HCT116 (cell line): ENCODE data around the gene SSNA1. TPM values are rescaled to one million over a fixed set of nuclear protein-coding genes. Genes with fewer than 3 reads are reported as not detected.
A peak's percentile ranks its signal among the peaks of the same experiment; 100 is the strongest.

Experiments
- ATAC-seq: fragments of 200-7000 bp; cut with Tn5 transposase; 2 replicates; pipeline ENCODE4 v1.9.1; 2020; ENCODE audit warnings: mild to moderate bottlenecking, moderate library complexity
- BruUV-seq: library from RNA; stranded (reverse); fragments of 400-500 nt; replicated peaks from 2 replicates; lab custom pipeline; 2021; lab: Mats Ljungman, UMichigan
- CTCF ChIA-PET: fragments of 300-600 bp; sonication (Branson Sonifier 250); formaldehyde crosslinking; loops from one replicate; lab custom pipeline; 2021; ENCODE audit warnings: antibody characterized with exemption; lab: Charles Lee
- POLR2A ChIA-PET: fragments of 300-600, 350-600 bp; sonication (Branson Sonifier 250); formaldehyde crosslinking; loops from one replicate; lab custom pipeline; 2021; ENCODE audit warnings: antibody characterized with exemption; lab: Charles Lee
- RAD21 ChIA-PET, 2 experiments: fragments of 300-600 bp; sonication (Branson Sonifier 250); formaldehyde crosslinking; loops; one replicate each; lab custom pipeline; 2023; ENCODE audit warnings: low total read pairs in 2 of 2; ENCODE audit not compliant: uncharacterized antibody in 2 of 2, unreplicated experiment in 2 of 2, low non-redundant PET in 1 of 2; lab: Charles Lee
- DNase-seq: peaks from one replicate; pipeline ENCODE4 v3.0.0-alpha.2; 2010; ENCODE audit warnings: low read depth, low spot score
- H2AFZ ChIP-seq: fragments of 200-600 bp; shearing (Covaris generic), sonication (generic); 2 replicates; pipeline ENCODE4 v1.6.1; 2017; ENCODE audit warnings: low read depth, mixed run types, mixed read lengths, antibody characterized with exemption, low read length; ENCODE audit not compliant: poor library complexity, severe bottlenecking
- H3K27ac ChIP-seq: 2 replicates; pipeline ENCODE4 v1.5.1; 2012; ENCODE audit warnings: low read depth, low read length
- H3K27me3 ChIP-seq: fragments of 200-600 bp; sonication (generic); 2 replicates; pipeline ENCODE4 v1.6.1; 2016; ENCODE audit warnings: mixed run types, low read length, mixed read lengths; ENCODE audit not compliant: insufficient read depth
- H3K36me3 ChIP-seq, 2 experiments: fragments of 200-500 bp in 1 of 2; fragments of 200-600 bp in 1 of 2; sonication (Bioruptor generic) in 1 of 2; sonication (generic) in 1 of 2; 2 replicates each; pipeline versions ENCODE4 v1.5.1 to v1.6.1; 2014 to 2016; ENCODE audit warnings: low read length in 2 of 2, inconsistent platforms in 1 of 2, mixed read lengths in 1 of 2, mixed run types in 1 of 2; ENCODE audit not compliant: insufficient read depth in 2 of 2, control insufficient read depth in 1 of 2
- H3K4me1 ChIP-seq, 2 experiments: fragments of 200-600 bp in 1 of 2; sonication (generic) in 1 of 2; 2 replicates each; pipeline versions ENCODE4 v1.5.1 to v1.6.1; 2012 to 2017; ENCODE audit warnings: low read length in 2 of 2, inconsistent platforms in 1 of 2, mild to moderate bottlenecking in 1 of 2, mixed read lengths in 1 of 2, mixed run types in 1 of 2, moderate library complexity in 1 of 2; ENCODE audit not compliant: insufficient read depth in 2 of 2, control insufficient read depth in 1 of 2
- H3K4me2 ChIP-seq: fragments of 200-600 bp; sonication (generic); 2 replicates; pipeline ENCODE4 v1.6.1; 2017; ENCODE audit warnings: mixed run types, low read length, mixed read lengths
- H3K4me3 ChIP-seq, 2 experiments: fragments of 200-600 bp in 1 of 2; sonication (generic) in 1 of 2; replicated peaks in 1 of 2; 2 replicates each; pipeline ENCODE4 v1.5.1; 2011 to 2016; ENCODE audit warnings: low read length in 2 of 2, control low read depth in 1 of 2, low read depth in 1 of 2, mild to moderate bottlenecking in 1 of 2, mixed read lengths in 1 of 2, mixed run types in 1 of 2
- H3K79me2 ChIP-seq: fragments of 200-600 bp; sonication (generic); 2 replicates; pipeline ENCODE4 v1.6.1; 2017; ENCODE audit warnings: mild to moderate bottlenecking, mixed run types, low read length, moderate library complexity, mixed read lengths; ENCODE audit not compliant: insufficient read depth
- H3K9ac ChIP-seq: fragments of 200-600 bp; sonication (generic); 2 replicates; pipeline ENCODE4 v1.6.1; 2016; ENCODE audit warnings: low read length, mixed read lengths
- H3K9me2 ChIP-seq: fragments of 200-600 bp; sonication (generic), shearing (Covaris generic); 2 replicates; pipeline ENCODE4 v1.6.1; 2017; ENCODE audit warnings: mixed run types, mild to moderate bottlenecking, moderate library complexity; ENCODE audit not compliant: insufficient read depth
- H3K9me3 ChIP-seq, 2 experiments: fragments of 200-500 bp in 1 of 2; fragments of 200-600 bp in 1 of 2; sonication (Bioruptor generic) in 1 of 2; sonication (generic) in 1 of 2; 2 replicates each; pipeline ENCODE4 v1.6.1; 2014 to 2017; ENCODE audit warnings: low read length in 2 of 2, mixed read lengths in 2 of 2, inconsistent platforms in 1 of 2, low read depth in 1 of 2, mild to moderate bottlenecking in 1 of 2, mixed run types in 1 of 2, moderate library complexity in 1 of 2; ENCODE audit not compliant: control insufficient read depth in 1 of 2, insufficient read depth in 1 of 2
- H4K20me1 ChIP-seq: fragments of 200-600 bp; sonication (generic), shearing (Covaris generic); 2 replicates; pipeline ENCODE4 v1.6.1; 2017; ENCODE audit warnings: mixed run types, mild to moderate bottlenecking, moderate library complexity; ENCODE audit not compliant: insufficient read depth
- CEBPB ChIP-seq: IDR thresholded peaks from 2 replicates; pipeline ENCODE4 v1.6.1; 2012; ENCODE audit warnings: low read depth
- CTCF ChIP-seq, 3 experiments: fragments of 200-600 bp in 1 of 3; sonication (generic) in 1 of 3; IDR thresholded peaks in 2 of 3; conservative IDR thresholded peaks in 1 of 3; 2 replicates each; pipeline ENCODE4 v1.5.1; 2012 to 2017; ENCODE audit warnings: low read depth in 2 of 3, low read length in 2 of 3, antibody characterized with exemption in 1 of 3, borderline replicate concordance in 1 of 3, control low read depth in 1 of 3, mild to moderate bottlenecking in 1 of 3, mixed read lengths in 1 of 3, mixed run types in 1 of 3, moderate library complexity in 1 of 3; ENCODE audit not compliant: insufficient read depth in 1 of 3
- ELF1 ChIP-seq: IDR thresholded peaks from 2 replicates; pipeline ENCODE4 v1.6.1; 2012; ENCODE audit warnings: low read depth, borderline replicate concordance
- EZH2 ChIP-seq: fragments of 200-600 bp; sonication (generic); IDR thresholded peaks from 2 replicates; pipeline ENCODE4 v1.6.1; 2017; ENCODE audit warnings: antibody characterized with exemption, mixed run types
- EZH2phosphoT487 ChIP-seq: fragments of 200-600 bp; IDR thresholded peaks from 2 replicates; pipeline ENCODE4 v1.6.1; 2018; ENCODE audit warnings: antibody characterized with exemption, borderline replicate concordance
- FOSL1 ChIP-seq: IDR thresholded peaks from 2 replicates; pipeline ENCODE4 v1.6.1; 2012; ENCODE audit warnings: low read depth
- JUND ChIP-seq: IDR thresholded peaks from 2 replicates; pipeline ENCODE4 v1.6.1; 2012
- POLR2A ChIP-seq: IDR thresholded peaks from 2 replicates; pipeline ENCODE4 v1.7.0; 2011; ENCODE audit warnings: borderline replicate concordance; ENCODE audit not compliant: insufficient read depth, insufficient read length; ENCODE audit errors: extremely low read depth
- POLR2AphosphoS5 ChIP-seq: IDR thresholded peaks from 2 replicates; pipeline ENCODE4 v1.6.1; 2011; ENCODE audit warnings: mild to moderate bottlenecking, low read depth, low read length, moderate library complexity
- SIN3A ChIP-seq: IDR thresholded peaks from 2 replicates; pipeline ENCODE4 v1.6.1; 2012; ENCODE audit warnings: low read depth
- SRF ChIP-seq: IDR thresholded peaks from 2 replicates; pipeline ENCODE4 v1.6.1; 2012; ENCODE audit warnings: low read depth
- TCF7L2 ChIP-seq: IDR thresholded peaks from 2 replicates; pipeline ENCODE4 v1.7.0; 2011; ENCODE audit warnings: borderline replicate concordance, inconsistent platforms; ENCODE audit not compliant: insufficient read depth, insufficient read length; ENCODE audit errors: extremely low read depth
- ZFX ChIP-seq: fragments of 450-650 bp; IDR thresholded peaks from 2 replicates; pipeline ENCODE4 v1.6.1; 2017
- intact Hi-C: fragments of 100-400 bp; cut with micrococcal nuclease; formaldehyde crosslinking; loops from 2 replicates; pipeline ENCODE4 v1.10.0; 2022
- total RNA-seq: library from RNA; stranded (reverse); gene quantifications from one replicate; pipeline ENCODE4 v1.2.1, GENCODE V29; 2021; ENCODE audit not compliant: unreplicated experiment
- TF ChIP-seq, protein P1 (sequence below): IDR thresholded peaks from 2 replicates; pipeline ENCODE4 v1.6.1; 2012
- TF ChIP-seq, protein P2 (sequence below): IDR thresholded peaks from 2 replicates; pipeline ENCODE4 v1.6.1; 2012; ENCODE audit warnings: low read depth

Gene SSNA1
- total RNA-seq, 1 experiment from 2014 or later = 84.7 TPM

GRCh38 chr9:137211532-137211931, 23.1 kb downstream of the SSNA1 start (continued):
- no peak for TF ChIP-seq CTCF (IDR thresholded peaks at IDR 0.05 in 2 of 3, conservative IDR thresholded peaks at IDR 0.05 in 1 of 3; ENCODE audit: borderline replicate concordance in 1 of 3, insufficient read depth in 1 of 3, low read depth in 2 of 3, low read length in 2 of 3)
- no peak for TF ChIP-seq POLR2AphosphoS5
- no peak for TF ChIP-seq EZH2phosphoT487
- TF ChIP-seq, protein P1, sequence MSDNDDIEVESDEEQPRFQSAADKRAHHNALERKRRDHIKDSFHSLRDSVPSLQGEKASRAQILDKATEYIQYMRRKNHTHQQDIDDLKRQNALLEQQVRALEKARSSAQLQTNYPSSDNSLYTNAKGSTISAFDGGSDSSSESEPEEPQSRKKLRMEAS = no peak
- no peak for TF ChIP-seq CEBPB
- TF ChIP-seq JUND = no peak
- no peak for TF ChIP-seq ELF1
- no peak for TF ChIP-seq EZH2
- TF ChIP-seq ZFX = no peak
- TF ChIP-seq TCF7L2 = no peak

DNA sequence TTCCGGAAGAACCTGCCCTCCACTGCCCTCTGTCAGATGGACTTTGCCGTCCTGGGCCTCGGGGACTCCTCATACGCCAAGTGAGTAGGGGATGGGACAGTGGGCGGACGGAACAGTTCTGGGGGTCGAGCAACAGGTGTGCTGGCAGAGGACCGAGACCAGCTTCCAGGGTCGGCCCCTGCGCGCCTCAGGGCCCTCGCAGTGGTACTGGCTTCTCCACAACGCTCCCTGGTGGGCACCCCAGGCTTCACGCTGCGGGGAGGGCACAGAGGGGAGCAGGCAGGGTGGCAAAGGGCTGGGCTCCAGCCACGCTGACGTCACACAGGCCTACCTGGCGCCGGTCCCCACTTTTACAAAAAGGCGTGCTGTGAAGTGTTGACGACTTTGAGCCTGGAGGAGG, 24.0 kb downstream of the SSNA1 start:
- RAD21 ChIA-PET = no interaction called here
- Histone ChIP-seq H3K9ac (no peak overlapping the region), H3K9me3 (no peaks in the 10 kb centered on the region), H3K9me2 (no peaks in the 10 kb centered on the region), H4K20me1 (no peaks in the 10 kb centered on the region), H3K36me3 (peaks cover 0 to 7% of the 10 kb centered on the region in 2 experiments; a peak in 1 of 4 replicates), H3K4me2 (no peak overlapping the region), H3K79me2 (peaks cover 1% of the 10 kb centered on the region; the same call in 1 of the 2 replicates), H3K4me3 (no peak overlapping the region), H3K27ac (no peak overlapping the region), H2AFZ (no peak overlapping the region), H3K4me1 (peaks cover 10 to 23% of the 10 kb centered on the region in 2 experiments), H3K27me3 (no peaks in the 10 kb centered on the region)
- intact Hi-C loops = no loop called here
- BruUV-seq = no TSS peak
- ATAC-seq (no peak), DNase-seq (no peak)
- POLR2A ChIA-PET = interaction anchor here (1.4 kb wide), 1 partner anchor 49 kb away, joined by 3 read pairs; no protein-coding TSS in a partner anchor
- TF ChIP-seq POLR2AphosphoS5 (no peak), POLR2A (no peak), CTCF (IDR thresholded peaks at IDR 0.05 in 2 of 3, conservative IDR thresholded peaks at IDR 0.05 in 1 of 3; ENCODE audit: borderline replicate concordance in 1 of 3, insufficient read depth in 1 of 3, low read depth in 2 of 3, low read length in 2 of 3) (peak in 2 of 3 experiments; percentile 22 to 28; a peak in 2 of 6 replicates), EZH2phosphoT487 (no peak), TCF7L2 (no peak), FOSL1 (no peak), SIN3A (no peak), SRF (no peak)
- TF ChIP-seq, protein P2, sequence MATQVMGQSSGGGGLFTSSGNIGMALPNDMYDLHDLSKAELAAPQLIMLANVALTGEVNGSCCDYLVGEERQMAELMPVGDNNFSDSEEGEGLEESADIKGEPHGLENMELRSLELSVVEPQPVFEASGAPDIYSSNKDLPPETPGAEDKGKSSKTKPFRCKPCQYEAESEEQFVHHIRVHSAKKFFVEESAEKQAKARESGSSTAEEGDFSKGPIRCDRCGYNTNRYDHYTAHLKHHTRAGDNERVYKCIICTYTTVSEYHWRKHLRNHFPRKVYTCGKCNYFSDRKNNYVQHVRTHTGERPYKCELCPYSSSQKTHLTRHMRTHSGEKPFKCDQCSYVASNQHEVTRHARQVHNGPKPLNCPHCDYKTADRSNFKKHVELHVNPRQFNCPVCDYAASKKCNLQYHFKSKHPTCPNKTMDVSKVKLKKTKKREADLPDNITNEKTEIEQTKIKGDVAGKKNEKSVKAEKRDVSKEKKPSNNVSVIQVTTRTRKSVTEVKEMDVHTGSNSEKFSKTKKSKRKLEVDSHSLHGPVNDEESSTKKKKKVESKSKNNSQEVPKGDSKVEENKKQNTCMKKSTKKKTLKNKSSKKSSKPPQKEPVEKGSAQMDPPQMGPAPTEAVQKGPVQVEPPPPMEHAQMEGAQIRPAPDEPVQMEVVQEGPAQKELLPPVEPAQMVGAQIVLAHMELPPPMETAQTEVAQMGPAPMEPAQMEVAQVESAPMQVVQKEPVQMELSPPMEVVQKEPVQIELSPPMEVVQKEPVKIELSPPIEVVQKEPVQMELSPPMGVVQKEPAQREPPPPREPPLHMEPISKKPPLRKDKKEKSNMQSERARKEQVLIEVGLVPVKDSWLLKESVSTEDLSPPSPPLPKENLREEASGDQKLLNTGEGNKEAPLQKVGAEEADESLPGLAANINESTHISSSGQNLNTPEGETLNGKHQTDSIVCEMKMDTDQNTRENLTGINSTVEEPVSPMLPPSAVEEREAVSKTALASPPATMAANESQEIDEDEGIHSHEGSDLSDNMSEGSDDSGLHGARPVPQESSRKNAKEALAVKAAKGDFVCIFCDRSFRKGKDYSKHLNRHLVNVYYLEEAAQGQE = no peak
- CTCF ChIA-PET = no interaction called here
